MM.1S (cell line): ENCODE data around the gene TIMM10.

ENCODE experiments used
- CTCF ChIP-seq: fragments of 300-600 bp; sonication (generic); IDR thresholded peaks from 2 replicates; pipeline ENCODE4 v1.5.1; 2016; ENCODE audit warnings: antibody characterized with exemption, low read length, mixed read lengths
- EZH2phosphoT487 ChIP-seq: fragments of 300-600 bp; sonication (generic); IDR thresholded peaks from 2 replicates; pipeline ENCODE4 v1.6.1; 2018; ENCODE audit warnings: antibody characterized with exemption, low read length

GRCh38 chr11:57552479-57552878 is 21.9 kb upstream of the TIMM10 start:
- TF ChIP-seq CTCF (no peak), EZH2phosphoT487 (no peak)
